GM13976 (cell line): Measurements from ENCODE around the gene SSH2.

Experiments used
- DNase-seq: peaks from one replicate; pipeline ENCODE4 v3.0.0; 2012; ENCODE audit warnings: low spot score
- in situ Hi-C: fragments of 300-500 bp; cut with MboI; formaldehyde crosslinking; loops from one replicate; pipeline ENCODE4 v1.12.0; 2022; ENCODE audit warnings: low sequenced_read_pairs, mixed read lengths, inconsistent platforms; ENCODE audit not compliant: unreplicated experiment
- TF ChIP-seq, protein P1 (sequence below): IDR thresholded peaks from 2 replicates; pipeline ENCODE4 v1.5.1; 2012; ENCODE audit warnings: borderline replicate concordance, mild to moderate bottlenecking; ENCODE audit not compliant: insufficient read depth; ENCODE audit errors: extremely low read depth, missing control alignments, control extremely low read depth

SSH2 gene

DNA sequence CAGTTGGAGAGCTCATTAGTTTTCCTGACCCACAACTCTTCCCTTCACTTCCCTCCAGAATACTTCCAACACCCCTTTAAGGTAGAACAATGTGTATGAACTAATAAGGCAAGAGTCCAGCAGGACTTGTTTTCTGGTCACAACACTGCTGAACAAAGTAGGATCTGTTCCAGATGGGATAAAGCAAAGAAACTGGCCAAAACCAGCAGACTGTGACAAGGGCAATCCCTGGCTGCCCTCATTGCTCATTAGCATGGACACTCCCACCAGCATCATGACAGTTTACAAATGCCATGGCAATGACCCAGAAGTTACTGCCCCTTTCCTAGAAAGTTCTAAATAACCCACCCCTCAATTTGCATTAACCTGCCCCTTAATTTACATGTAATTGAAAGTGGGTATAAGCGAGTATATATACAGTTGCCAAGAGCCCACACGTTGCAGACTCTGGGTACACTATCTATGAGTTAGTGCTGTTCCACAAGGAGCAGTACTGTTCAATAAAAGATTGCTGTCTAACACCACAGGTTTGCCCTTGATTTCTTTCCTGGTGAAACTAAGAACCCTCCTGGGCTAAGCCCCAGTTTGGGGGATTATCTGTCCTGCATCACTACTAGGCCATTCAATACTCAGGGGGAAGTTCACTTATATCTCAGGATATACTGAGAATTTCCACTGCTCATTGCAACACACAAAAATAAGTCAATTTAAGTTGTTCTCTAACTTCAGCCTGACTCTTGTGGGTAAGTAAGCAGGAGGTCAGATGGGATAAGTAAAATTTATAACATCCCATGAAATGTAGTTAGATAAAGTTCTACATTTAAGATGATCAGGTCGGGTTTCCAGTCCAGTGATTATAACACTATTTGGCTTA lies 82.3 kb downstream of the SSH2 start:
- in situ Hi-C loops = no loop called here
- no peak for DNase-seq

DNA sequence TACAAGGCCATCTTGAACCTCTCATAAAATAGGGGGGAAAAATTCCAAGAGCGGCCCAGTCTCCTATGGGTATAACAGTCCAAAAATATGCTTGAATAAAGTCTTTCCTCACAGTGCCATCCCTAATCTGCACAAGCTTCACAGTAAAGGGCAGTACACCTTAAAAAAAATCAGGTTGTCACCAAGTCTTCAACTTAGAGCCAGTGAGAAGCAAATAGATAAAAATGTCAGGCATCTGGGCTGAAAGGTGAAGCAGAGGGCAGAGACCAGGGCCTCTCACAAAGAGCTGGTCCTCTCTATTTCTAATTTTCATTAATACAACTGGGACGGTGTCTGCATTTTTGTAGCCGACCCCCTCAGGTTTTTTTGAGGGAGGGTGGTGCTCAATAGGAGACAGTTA lies 82.9 kb downstream of the SSH2 start:
- in situ Hi-C loops = no loop called here
- TF ChIP-seq, protein P1, sequence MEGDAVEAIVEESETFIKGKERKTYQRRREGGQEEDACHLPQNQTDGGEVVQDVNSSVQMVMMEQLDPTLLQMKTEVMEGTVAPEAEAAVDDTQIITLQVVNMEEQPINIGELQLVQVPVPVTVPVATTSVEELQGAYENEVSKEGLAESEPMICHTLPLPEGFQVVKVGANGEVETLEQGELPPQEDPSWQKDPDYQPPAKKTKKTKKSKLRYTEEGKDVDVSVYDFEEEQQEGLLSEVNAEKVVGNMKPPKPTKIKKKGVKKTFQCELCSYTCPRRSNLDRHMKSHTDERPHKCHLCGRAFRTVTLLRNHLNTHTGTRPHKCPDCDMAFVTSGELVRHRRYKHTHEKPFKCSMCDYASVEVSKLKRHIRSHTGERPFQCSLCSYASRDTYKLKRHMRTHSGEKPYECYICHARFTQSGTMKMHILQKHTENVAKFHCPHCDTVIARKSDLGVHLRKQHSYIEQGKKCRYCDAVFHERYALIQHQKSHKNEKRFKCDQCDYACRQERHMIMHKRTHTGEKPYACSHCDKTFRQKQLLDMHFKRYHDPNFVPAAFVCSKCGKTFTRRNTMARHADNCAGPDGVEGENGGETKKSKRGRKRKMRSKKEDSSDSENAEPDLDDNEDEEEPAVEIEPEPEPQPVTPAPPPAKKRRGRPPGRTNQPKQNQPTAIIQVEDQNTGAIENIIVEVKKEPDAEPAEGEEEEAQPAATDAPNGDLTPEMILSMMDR = no peak
- no peak for DNase-seq

More for the DNA sequence above, 82.3 kb downstream of the SSH2 start:
- TF ChIP-seq, protein P1 = no peak

DNA sequence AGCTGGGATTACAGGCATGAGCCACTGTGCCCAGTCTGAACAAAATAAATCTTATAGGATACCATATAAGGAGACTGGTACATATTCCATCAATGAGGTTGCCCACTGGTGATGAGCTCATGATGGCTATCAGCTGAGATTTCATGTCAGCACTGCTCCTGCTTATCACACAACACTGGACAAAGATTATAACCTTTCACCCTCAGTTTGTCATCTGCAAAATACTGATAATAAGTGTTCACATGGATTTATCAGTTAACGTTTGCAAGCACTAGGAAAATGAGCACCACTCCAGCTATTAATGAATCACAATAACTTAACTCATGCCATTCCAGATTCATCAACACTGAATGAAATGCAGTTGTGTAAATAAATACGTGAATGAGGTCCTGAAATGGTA lies 83.7 kb downstream of the SSH2 start:
- no peak for DNase-seq
- in situ Hi-C loops = no loop called here
- TF ChIP-seq, protein P1 = no peak

DNA sequence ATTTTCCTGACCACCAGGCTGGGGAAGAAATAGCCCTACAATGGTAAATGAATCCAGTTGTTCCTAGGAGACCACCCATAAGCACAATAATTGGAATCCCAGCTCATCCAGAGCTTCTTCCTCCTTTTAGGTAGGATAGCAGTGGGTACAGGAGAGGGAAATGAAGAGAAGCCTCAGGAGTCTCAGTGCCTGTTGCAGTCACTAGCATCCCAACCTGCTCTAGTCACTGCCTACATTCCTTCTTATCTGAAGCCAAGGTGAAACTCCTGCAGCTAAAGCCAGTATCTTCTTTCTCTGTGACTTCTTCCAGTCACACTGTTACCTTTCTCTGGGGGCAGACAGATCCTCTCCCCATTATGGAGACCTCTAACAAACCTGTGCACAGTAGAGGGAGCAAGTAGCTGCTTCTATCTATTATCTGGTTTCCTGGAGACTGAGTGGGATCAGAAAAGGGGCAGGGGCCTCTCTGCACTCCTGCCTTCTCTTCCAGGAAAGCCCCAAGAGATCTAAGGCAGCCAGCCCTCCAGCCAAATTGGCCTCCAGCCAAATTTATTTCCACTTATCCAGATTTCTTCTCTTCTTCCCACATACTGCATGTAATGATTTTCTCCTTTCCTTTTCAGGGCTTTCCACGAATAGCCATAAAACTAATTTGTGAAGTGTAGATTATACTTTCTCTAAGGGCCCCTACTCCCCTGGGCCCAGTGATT lies 85.5 kb downstream of the SSH2 start:
- in situ Hi-C loops = no loop called here
- TF ChIP-seq, protein P1 = no peak
- DNase-seq = no peak

DNA sequence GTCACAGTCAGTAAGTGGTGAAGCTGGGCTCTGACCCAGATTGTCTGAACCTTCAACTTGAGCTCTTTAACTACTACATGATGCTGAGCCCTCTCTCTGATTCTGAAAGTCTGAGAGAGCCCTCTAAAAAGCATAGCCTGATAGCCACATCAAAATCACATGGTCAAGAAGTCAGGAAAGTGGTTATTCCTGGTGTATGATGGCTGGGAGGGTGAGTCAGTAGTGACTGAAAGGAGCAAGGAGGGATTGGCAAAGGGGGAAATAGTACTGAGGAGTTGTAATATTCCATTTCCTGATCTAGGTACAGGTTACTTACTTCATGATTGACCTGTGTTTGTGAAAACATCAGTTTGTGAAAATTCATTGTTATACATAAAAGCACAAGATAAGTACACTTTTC lies 89.1 kb downstream of the SSH2 start:
- TF ChIP-seq, protein P1 = no peak
- in situ Hi-C loops = no loop called here
- no peak for DNase-seq

DNA sequence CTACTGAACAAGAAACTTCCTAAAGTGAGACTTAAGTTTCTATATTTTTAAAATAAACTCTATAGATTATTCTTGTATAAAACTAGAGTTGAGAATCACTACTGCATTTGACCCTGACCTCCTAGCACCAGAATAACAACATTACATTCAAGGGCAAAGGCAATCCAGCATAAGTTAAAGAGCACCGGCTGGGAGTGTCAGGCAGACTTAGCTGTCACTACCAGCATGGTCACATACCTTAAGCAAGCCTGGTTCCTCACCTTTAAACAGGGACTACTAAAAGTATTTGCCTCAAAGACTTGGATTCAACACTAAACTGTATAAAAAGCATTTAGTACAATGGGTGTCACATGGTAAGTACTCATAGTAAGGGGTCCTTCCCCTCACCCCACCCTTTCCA lies 90.4 kb downstream of the SSH2 start:
- DNase-seq = no peak
- TF ChIP-seq, protein P1 = no peak
- in situ Hi-C loops = no loop called here
